ENCODE measurements around the gene CTNND1. TPM values are rescaled to one million over a fixed set of nuclear protein-coding genes. Genes with fewer than 3 reads are reported as not detected.

The CTNND1 gene
- total and polyA plus RNA-seq, 7 donors: 9.4 to 35.2 (median 26.1) TPM

GRCh38 chr11:57746920-57747319, 14.7 kb upstream of the CTNND1 start:
- DNase-seq (no peak), ATAC-seq (no peak)
- intact Hi-C loops (cut with DNase I): loop anchor here (10.0 kb wide), 2 partner anchors 48 to 778 kb away; no protein-coding TSS in a partner anchor
- H3K36me3 ChIP-seq (ENCODE audit: insufficient read depth in 1 of 2, low read depth in 1 of 2): peaks cover 5 to 77% of the 10 kb centered on the region in 2 donors
- TF ChIP-seq, protein P1, sequence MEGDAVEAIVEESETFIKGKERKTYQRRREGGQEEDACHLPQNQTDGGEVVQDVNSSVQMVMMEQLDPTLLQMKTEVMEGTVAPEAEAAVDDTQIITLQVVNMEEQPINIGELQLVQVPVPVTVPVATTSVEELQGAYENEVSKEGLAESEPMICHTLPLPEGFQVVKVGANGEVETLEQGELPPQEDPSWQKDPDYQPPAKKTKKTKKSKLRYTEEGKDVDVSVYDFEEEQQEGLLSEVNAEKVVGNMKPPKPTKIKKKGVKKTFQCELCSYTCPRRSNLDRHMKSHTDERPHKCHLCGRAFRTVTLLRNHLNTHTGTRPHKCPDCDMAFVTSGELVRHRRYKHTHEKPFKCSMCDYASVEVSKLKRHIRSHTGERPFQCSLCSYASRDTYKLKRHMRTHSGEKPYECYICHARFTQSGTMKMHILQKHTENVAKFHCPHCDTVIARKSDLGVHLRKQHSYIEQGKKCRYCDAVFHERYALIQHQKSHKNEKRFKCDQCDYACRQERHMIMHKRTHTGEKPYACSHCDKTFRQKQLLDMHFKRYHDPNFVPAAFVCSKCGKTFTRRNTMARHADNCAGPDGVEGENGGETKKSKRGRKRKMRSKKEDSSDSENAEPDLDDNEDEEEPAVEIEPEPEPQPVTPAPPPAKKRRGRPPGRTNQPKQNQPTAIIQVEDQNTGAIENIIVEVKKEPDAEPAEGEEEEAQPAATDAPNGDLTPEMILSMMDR (IDR thresholded peaks at IDR 0.05): no peak
- H3K4me1 ChIP-seq: peaks cover 17% of the 10 kb centered on the region
- WGBS, 3 donors: 81 to 87% (median 82%) methylated on average over 1 of the region's 1 CpG
- no peak overlapping the region for H3K27ac ChIP-seq
- no peak overlapping the region for H3K4me3 ChIP-seq
- H3K27me3 ChIP-seq (ENCODE audit: insufficient read depth in 3 of 3, low read length in 2 of 3): no peaks in the 10 kb centered on the region
- H3K9me3 ChIP-seq: no peaks in the 10 kb centered on the region

- no peak overlapping the region for H3K4me3 ChIP-seq
- H3K27me3 ChIP-seq (ENCODE audit: insufficient read depth in 3 of 3, low read length in 2 of 3): no peaks in the 10 kb centered on the region
- intact Hi-C loops (cut with DNase I): loop anchor here in 1 of 2 donors (2.0 kb wide), 1 partner anchor 50 kb away; no protein-coding TSS in a partner anchor
- no peaks in the 10 kb centered on the region for H3K4me1 ChIP-seq
- ATAC-seq (no peak), DNase-seq (no peak)
- TF ChIP-seq, protein P1 (IDR thresholded peaks at IDR 0.05): no peak
- no peaks in the 10 kb centered on the region for H3K9me3 ChIP-seq
- H3K36me3 ChIP-seq (ENCODE audit: insufficient read depth in 1 of 2, low read depth in 1 of 2): peaks cover 2 to 37% of the 10 kb centered on the region in 2 donors
- no peak overlapping the region for H3K27ac ChIP-seq
Measured at GRCh38 chr11:57751176-57751575, 10.4 kb upstream of the CTNND1 start.

DNA sequence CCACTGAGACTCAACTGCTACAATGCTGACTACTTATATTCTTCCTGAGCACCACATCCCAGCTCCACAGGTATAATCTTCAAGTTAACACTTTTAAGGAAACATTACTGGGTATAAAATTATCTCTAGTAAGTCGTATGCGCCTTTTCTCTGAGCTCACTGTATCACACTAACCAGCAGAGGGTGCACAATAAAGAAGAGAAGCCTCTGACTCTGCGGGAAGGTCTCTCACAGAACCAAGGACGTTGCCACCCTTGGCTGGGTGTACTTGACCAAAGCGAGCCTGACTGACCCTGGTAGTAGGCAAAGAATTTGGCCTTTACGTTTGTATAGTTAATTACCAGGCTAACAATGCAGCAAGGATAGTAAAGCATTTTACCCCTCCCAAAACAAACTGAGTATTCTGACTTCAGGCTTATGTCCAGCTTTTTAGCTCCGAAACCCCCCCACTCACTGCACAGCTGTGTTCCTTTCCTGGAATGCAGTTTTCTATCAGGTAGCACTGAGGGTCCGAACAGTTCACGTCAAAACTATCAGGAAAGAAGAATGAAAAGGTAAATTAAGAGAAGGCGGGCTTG, 9.8 kb upstream of the CTNND1 start, which contains the start of gene BTBD18:
Gene BTBD18 (minus strand): TSS at position 144 of the 578 bp plus-strand sequence. CDS start 631 bp downstream, outside the sequence.
- Histone ChIP-seq H3K9me3 (no peaks in the 10 kb centered on the region), H3K27me3 (ENCODE audit: insufficient read depth in 3 of 3, low read length in 2 of 3) (no peaks in the 10 kb centered on the region), H3K4me1 (no peaks in the 10 kb centered on the region), H3K4me3 (no peak within 1 kb of the TSS), H3K36me3 (ENCODE audit: insufficient read depth in 1 of 2, low read depth in 1 of 2) (peaks cover 2 to 31% of the 10 kb centered on the region in 2 donors), H3K27ac (no peak within 1 kb of the TSS)
- DNase-seq (no peak), ATAC-seq (peak; percentile 51 to 74 (median 62))
- intact Hi-C loops (cut with DNase I): loop anchor here in 1 of 2 donors (2.0 kb wide), 1 partner anchor 49 kb away; no protein-coding TSS in a partner anchor
- 50 to 53% (median 51%) methylated on average over 10 of the region's 10 CpGs for WGBS, 3 donors
- TF ChIP-seq, protein P1 (IDR thresholded peaks at IDR 0.05): peak; percentile 40

DNA sequence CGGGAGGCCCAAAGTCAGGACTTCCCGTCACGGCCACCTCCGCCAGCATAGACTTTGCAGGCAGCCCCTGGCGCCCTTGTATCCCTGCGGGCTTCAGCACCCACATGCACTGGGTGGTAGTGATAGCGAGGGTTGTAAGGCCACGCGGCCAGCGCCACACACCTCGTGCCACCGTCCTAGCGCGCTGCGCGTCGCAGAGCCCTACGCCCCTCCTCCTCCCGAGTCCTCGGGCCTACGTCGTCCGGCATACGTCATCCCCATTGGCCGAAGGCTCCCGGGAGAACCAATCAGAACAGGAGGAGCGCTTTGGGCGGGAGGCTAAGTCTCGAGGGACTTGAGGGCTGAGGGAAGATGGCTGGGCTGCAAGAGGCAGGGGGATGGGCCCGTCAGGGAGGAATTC, 8.6 kb upstream of the CTNND1 start:
- H3K27ac ChIP-seq: no peak overlapping the region
- TF ChIP-seq, protein P1 (IDR thresholded peaks at IDR 0.05): no peak
- peaks cover 0 to 19% of the 10 kb centered on the region in 2 donors for H3K36me3 ChIP-seq (ENCODE audit: insufficient read depth in 1 of 2, low read depth in 1 of 2)
- DNase-seq: no peak
- no peaks in the 10 kb centered on the region for H3K9me3 ChIP-seq
- H3K4me3 ChIP-seq: no peak overlapping the region
- WGBS, 3 donors: 95 to 96% (median 95%) methylated on average over 30 of the region's 30 CpGs
- intact Hi-C loops (cut with DNase I): no loop called here
- no peaks in the 10 kb centered on the region for H3K27me3 ChIP-seq (ENCODE audit: insufficient read depth in 3 of 3, low read length in 2 of 3)
- peak in 2 of 4 donors; percentile 12 to 31 for ATAC-seq
- no peaks in the 10 kb centered on the region for H3K4me1 ChIP-seq

Measured in psoas muscle (tissue), 8 donors.